HG03064 (cell line): ENCODE measurements around the gene DACT2.

Experiments
- ATAC-seq: cut with Tn5 transposase; IDR thresholded peaks from one replicate; pipeline ENCODE4 v1.9.1; 2021; ENCODE audit warnings: low read depth; ENCODE audit not compliant: unreplicated experiment

The DACT2 gene

DNA sequence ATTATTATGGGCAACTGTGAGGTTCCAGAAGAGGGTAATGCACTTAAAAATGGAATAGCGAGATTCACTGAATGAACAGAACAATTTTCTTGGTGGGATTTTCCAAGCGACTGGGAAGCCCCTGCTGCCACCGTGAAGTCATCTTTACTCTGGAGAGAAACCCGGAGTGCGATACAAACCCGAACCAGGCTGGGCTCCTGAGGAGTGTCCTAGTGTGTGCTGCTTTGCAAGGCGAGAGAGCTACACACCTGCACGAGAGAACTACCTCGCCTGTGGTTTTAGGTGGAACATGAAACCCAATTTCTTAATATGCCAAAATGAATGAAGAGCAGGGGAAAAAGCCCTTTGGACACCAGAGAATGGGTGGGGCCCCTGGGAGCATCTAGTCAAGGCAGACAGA lies 33.5 kb upstream of the DACT2 start:
- no peak for ATAC-seq

DNA sequence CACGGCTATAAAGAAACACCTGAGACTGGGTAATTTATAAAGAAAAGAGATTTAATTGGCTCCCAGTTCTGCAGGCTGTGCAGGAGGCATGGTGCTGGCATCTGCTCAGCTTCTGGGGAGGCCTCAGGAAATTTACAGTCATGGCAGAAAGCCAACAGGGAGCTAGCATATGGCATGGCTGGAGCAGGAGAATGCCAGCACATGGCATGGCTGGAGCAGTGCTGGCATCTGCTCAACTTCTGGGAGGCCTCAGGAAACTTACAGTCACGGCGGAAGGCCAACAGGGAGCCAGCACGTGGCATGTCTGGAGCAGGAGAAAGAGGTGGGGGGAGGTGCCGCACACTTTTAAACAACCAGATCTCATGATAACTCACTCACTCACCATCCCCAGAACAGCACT lies 32.5 kb upstream of the DACT2 start:
- ATAC-seq, result no peak

- no peak for ATAC-seq
These were observed 30.2 kb upstream of the DACT2 start for GRCh38 chr6:168349718-168350210.

- ATAC-seq, result no peak
These were observed 28.6 kb upstream of the DACT2 start for GRCh38 chr6:168348186-168348585.

DNA sequence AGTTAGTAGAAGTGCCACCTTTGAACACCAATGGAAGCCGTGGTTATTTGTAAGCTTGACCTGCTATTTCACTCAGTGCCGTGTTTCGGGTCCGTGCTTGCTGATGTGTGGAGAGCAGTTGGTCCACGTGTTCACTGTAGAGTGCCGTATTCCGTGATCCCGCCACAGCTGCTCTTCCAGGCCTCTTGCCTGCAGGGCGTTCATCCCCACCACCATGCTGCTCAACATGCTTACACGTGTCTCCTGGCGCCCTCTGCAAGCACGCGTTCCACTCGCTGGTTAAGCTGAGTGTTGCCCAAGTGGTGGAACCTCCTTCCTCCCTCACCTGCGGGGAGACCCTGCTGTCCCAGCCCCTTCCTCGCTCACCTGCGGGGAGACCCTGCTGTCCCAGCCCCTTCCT lies 28.0 kb upstream of the DACT2 start:
- ATAC-seq, result no peak

DNA sequence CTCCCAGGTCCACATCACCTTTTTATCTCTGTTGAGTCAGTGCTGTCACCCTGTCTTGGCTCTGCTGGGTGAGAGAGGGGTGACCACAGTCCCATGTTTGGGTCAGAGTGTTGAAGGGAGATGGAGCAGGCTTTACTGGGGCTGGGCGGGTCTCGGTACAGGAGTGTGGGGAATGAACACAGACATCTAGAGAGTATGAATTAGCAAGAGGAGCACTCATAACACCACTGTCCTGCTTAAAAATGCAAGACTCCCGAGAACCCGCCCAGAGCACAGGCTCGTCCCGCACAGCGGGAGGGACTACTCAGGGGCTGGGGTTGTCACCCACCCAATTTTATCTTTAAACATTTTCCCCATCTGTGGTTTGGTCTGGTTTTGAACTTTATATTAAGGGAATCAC lies 27.5 kb upstream of the DACT2 start:
- ATAC-seq, result no peak

DNA sequence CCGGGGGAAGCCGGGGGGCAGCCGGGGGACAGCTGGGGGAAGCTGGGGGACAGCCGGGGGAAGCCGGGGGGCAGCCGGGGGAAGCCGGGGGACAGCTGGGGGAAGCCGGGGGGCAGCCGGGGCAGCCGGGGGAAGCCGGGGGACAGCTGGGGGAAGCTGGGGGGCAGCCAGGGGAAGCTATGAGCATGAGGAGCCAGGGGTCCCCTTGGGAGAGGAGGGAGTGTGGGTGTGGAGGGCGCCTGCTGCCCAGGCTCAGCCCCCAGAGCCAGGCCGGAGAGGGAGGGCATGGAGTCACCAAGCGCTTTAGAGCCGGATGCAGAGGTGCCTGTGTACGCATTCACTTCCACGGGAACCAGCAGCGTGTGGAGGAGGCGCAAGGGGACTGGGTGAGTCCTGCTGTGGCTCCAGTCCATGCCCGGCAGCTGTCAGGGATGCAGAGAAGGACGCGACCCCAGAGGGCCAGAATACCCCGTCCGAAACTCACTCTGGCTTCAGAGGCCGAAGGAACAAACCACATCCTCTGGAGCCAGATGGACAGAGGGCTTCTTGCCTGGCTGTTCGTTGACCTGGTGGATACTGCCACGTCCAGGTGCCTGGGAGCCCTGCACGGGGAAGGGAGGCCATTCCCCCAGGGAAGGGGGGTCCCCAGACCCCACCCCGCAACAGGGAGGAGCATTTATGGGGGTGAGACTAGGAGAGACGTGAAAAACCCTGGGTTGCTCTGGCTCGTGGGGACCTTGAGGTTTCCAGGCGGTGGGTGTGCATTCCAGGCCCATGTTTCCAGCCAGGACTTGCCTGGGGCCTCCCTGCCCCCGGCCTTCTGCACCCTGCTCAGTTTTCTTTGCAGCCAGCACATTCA lies 26.5 kb upstream of the DACT2 start:
- no peak for ATAC-seq

DNA sequence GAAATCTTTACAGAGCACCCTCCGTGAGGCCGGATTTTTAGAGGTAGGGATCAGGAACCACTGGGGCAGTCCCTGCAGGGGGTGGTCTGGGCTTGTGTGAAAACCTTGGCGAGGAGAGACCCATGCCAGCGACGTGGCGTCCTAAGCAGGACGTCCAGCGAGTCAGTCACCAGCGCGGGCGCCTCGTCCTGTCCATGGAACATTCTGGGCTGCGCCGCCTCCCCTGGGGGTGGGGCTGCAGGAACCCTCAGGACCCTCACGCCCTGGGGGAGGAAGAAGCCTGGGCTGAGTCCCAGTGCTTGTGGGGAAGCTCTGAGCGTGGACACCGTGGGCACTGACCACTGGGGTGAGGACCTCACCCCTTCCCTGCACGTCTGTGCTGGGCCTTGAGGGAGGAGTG lies 25.7 kb upstream of the DACT2 start:
- no peak for ATAC-seq

- ATAC-seq, result no peak
These were observed 24.8 kb upstream of the DACT2 start for GRCh38 chr6:168344338-168344737.

DNA sequence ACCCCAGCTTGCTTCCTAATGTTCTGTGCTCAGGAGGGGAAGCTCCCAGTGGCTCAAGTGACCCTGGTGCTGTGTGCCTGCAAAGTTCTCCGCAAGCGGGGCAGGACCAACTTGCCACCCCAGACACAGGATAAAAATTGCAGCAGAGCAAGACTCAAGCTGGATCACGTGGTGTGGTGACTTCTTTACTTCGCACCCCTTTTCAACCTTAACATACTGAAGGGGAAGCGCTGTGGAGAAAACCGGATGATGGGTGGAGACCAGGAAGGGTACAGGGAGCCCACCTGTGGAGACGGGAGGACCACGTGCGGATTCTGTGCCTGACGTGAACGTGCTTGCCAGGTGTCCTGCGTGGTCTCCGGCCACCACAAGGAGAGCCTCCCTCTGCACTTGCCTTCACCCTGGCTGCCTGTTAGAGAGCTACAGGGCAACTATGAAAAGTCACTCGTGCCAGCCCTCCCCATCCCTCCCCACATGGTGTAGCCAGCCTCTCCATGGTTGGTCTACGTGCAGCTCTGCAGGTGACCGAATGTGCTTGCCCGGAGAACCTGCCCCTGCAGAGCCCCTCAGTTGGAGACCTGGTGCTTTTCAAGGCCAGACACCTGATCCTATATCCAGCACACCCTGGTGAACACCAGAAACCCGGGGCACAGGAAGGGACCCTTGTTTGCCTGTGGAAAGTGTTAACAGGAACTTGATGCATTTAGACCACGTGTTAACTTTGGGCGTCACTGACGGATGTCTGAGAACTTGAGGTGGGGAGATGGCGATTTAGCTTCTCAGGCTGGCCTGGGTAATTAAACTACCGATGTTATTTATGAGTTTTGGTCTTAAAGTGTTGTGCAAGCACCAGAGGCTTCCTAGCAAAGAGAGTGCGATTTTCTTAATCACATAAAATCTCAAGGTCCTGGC lies 23.9 kb upstream of the DACT2 start:
- ATAC-seq, result no peak

DNA sequence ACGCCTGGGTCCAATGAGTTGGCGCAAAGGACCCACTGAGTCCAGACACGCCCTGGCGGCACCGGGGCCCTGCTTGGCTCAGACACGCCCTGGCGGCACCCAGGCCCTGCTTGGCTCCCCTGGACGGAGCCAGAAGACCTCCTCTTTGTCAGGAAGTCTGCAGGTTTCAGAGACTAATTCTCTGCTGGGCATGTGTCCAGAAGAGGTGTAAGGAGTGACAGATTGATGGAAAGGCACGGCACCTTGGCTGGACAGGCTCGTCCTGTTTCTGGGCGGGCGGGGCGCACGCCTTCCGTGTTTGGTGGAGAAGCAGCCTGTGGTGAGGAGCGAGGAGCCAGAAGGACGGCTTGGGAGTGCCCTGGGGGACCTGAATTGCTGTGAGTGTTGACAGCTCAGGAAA lies 23.1 kb upstream of the DACT2 start:
- ATAC-seq, result no peak

DNA sequence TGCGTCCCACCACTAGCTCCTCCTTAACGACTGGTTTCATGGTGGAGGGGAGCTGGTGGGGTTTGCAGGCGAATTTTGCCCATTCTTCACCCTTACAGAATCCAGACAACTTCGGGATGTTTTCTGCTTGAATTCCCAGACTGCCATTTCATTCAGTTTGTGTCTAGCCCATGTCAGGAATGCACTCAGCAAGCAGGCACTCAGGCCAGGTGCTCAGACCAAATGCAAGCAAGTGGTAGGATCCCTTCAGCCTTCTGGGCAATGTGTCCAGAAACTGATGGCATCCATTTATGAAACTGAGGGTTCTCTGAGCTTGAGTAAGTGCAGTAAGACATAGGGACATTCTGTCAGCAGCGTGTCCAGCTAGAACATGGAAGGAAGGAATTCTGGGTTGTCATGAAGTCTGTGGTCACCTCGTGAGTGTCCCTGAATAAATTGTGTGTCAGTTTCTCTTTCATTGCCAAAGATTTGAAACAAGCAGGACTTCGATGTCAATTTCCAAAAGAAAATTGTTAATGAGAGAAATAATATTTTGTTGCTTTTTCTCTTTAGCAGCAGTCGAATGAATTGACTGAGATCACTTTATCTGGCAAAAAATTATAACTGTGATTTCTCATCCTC lies 21.8 kb upstream of the DACT2 start:
- no peak for ATAC-seq

GRCh38 chr6:168340819-168341218 lies 21.2 kb upstream of the DACT2 start:
- no peak for ATAC-seq

- no peak for ATAC-seq
These were observed 19.2 kb upstream of the DACT2 start for GRCh38 chr6:168338777-168339176.

DNA sequence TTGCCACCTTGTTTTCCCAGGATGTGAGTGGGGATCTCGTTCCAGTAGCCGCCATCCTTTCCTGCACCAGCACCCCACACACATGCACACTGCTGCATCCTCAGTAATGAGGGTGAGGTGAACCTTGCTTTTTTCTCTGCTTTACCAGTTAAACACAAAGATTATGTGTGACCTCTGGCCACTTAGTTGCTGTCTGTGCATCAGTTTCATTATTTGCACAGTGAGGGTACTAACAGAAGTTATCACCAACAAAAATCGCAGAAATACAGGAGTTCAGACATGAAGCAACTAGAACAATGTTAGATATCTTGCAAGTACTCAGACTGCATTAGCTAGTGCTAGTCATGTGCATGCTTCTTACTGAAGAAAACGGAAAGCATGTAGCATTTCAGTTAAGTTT lies 17.4 kb upstream of the DACT2 start:
- ATAC-seq, result no peak

GRCh38 chr6:168333989-168334388 lies 14.4 kb upstream of the DACT2 start:
- ATAC-seq, result no peak

- no peak for ATAC-seq
These were observed 13.9 kb upstream of the DACT2 start for GRCh38 chr6:168333491-168333890.

DNA sequence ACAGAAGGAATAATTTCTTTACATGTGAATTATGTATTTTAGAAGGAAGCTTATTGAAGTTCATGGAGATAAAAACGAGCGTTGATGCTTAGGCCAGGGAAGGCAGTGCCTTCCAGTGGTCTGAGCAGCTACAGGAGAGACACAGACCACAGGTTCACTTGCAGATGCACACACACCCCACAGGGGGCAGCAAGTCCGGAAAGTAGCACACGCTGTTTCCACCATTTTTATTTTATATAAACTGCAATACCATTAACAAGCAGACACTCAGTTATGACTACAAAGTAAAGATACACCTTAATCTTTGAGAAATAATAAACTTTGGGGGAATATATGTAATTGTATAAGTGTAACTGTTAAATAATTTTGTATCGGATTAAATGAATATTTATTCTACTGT lies 13.5 kb upstream of the DACT2 start:
- no peak for ATAC-seq

- no peak for ATAC-seq
These were observed 12.4 kb upstream of the DACT2 start for GRCh38 chr6:168332020-168332419.

DNA sequence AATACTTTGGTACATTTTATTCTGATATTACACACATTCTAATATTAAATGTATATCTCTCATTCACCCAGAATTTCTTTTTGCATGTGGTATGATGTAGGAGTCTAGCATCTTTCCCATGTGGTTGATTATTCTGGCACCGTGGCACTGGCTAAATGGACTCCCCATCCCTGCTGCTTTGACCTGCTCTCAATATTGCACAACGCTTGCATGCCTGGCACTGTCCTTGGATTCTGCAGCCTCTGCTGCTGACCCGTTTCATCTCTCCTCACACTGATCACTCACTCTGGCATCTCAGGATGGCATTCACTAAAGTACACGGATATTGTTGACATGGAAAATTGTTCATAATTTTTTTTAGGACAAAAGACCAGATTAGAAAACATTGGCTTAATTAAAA lies 11.5 kb upstream of the DACT2 start:
- no peak for ATAC-seq

DNA sequence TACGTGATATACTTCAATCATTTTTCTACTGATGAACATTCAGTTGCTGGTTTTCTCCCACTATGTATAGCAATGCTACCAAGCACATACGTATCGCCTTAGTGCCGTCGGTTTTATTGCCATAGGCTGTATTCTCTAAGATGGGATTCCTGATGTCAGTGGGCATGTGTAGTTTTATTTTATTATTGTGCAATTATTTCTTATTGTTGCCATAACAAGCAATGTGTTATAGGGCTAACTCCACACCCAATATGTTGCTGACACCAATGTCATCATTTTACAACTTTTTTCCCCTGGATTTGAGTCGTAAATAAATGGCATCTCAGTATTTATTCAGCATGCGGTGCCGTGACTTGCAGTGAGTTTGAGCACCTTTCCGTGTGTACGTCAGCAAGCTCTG lies 10.8 kb upstream of the DACT2 start:
- ATAC-seq, result no peak
